Activated T-cell treated with anti-CD3 and anti-CD28 coated beads, Interleukin-2, amount 50 U/mL, for 72 hours (primary cell): ENCODE measurements around the gene ACOX3. TPM values are rescaled to one million over a fixed set of nuclear protein-coding genes. Genes with fewer than 3 reads are reported as not detected.

Source experiments
- ATAC-seq, 2 donors: fragments of 150-1000 bp; cut with Tn5 transposase; replicated peaks in 1 of 2; 2 replicates each; pipeline ENCODE4 v1.10.0; 2021; ENCODE audit warnings: moderate library complexity in 2 of 2, mild to moderate bottlenecking in 1 of 2
- DNase-seq, 2 donors: peaks; one replicate each; pipeline ENCODE4 v3.0.0; 2021 to 2022; ENCODE audit warnings: mixed read lengths in 1 of 2
- H3K27ac Mint-ChIP-seq: one replicate; pipeline ENCODE4 v1.8.0; 2022; ENCODE audit warnings: mild to moderate bottlenecking, moderate library complexity, mixed read lengths
- H3K27me3 Mint-ChIP-seq: one replicate; pipeline ENCODE4 v1.8.0; 2022; ENCODE audit warnings: low read depth, mixed read lengths
- H3K36me3 Mint-ChIP-seq, 2 donors: one replicate each; pipeline ENCODE4 v1.8.0; 2022; ENCODE audit warnings: mixed read lengths in 2 of 2, mild to moderate bottlenecking in 1 of 2; ENCODE audit not compliant: insufficient read depth in 2 of 2
- H3K4me1 Mint-ChIP-seq: one replicate; pipeline ENCODE4 v1.8.0; 2022; ENCODE audit warnings: low read depth, mixed read lengths
- H3K4me3 Mint-ChIP-seq, 2 donors: one replicate each; pipeline ENCODE4 v1.8.0; 2022; ENCODE audit warnings: mild to moderate bottlenecking in 2 of 2, mixed read lengths in 2 of 2, moderate library complexity in 2 of 2
- H3K9me3 Mint-ChIP-seq, 2 donors: one replicate each; pipeline ENCODE4 v1.8.0; 2022; ENCODE audit warnings: mixed read lengths in 2 of 2
- total RNA-seq, 2 donors: library from RNA; stranded (reverse); gene quantifications; one replicate each; pipeline ENCODE4 v1.2.3, GENCODE V29; 2022

ACOX3 gene
- total RNA-seq, 2 donors from 2014 or later = 22.2 to 31.2 TPM

GRCh38 chr4:8403976-8404375 is 36.5 kb downstream of the ACOX3 start:
- no peaks in the 10 kb centered on the region for H3K27me3 Mint-ChIP-seq
- ATAC-seq = no peak
- peaks cover 1% of the 10 kb centered on the region for H3K4me1 Mint-ChIP-seq
- H3K9me3 Mint-ChIP-seq = no peaks in the 10 kb centered on the region
- H3K36me3 Mint-ChIP-seq = peaks cover 0 to 2% of the 10 kb centered on the region in 2 donors
- H3K4me3 Mint-ChIP-seq = no peak overlapping the region
- DNase-seq = no peak
- H3K27ac Mint-ChIP-seq = no peak overlapping the region

DNA sequence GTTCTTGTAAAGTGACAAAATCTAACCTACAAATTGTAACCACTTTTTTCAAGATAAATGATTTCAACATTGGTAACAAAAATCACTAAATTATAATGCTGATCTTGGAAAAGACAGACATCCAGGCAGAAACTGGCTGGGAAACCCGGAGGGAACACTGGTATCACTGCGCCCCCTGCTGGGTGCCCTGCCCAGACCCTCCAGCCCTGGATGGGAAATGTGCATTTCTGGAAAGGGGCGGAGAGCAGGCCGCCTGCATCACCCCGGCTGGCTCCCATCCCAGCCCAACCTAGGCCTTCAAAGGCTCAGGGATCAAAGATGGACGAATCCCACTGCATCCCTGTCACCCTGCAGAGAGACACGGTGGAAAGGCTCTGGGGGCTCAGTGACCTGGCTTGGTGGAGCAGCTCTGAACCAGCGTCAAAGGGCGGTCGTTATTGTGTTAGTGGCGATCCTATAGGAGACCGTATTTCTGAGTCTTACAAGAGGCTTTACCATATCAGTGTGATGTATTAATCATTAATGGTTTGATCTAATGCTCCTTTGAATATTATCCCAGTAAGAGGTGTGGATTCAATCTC is 37.3 kb downstream of the ACOX3 start:
- Mint-ChIP-seq H3K4me1 (no peaks in the 10 kb centered on the region), H3K27ac (no peak overlapping the region), H3K27me3 (no peaks in the 10 kb centered on the region), H3K9me3 (no peaks in the 10 kb centered on the region), H3K36me3 (peaks cover 0 to 2% of the 10 kb centered on the region in 2 donors), H3K4me3 (no peak overlapping the region)
- DNase-seq (peak; percentile 48 to 63), ATAC-seq (peak in 1 of 2 donors; percentile 42)

GRCh38 chr4:8402640-8403039 is 37.9 kb downstream of the ACOX3 start:
- H3K4me1 Mint-ChIP-seq = no peaks in the 10 kb centered on the region
- no peaks in the 10 kb centered on the region for H3K27me3 Mint-ChIP-seq
- H3K9me3 Mint-ChIP-seq = no peaks in the 10 kb centered on the region
- ATAC-seq (no peak), DNase-seq (no peak)
- no peak overlapping the region for H3K27ac Mint-ChIP-seq
- H3K4me3 Mint-ChIP-seq = no peak overlapping the region
- peaks cover 0 to 2% of the 10 kb centered on the region in 2 donors for H3K36me3 Mint-ChIP-seq

- Mint-ChIP-seq H3K4me1 (no peaks in the 10 kb centered on the region), H3K9me3 (no peaks in the 10 kb centered on the region), H3K36me3 (peaks cover 0 to 2% of the 10 kb centered on the region in 2 donors), H3K27ac (no peak overlapping the region), H3K27me3 (no peaks in the 10 kb centered on the region), H3K4me3 (no peak overlapping the region)
- ATAC-seq = no peak
- DNase-seq = no peak
Observed at GRCh38 chr4:8402181-8402597, 38.3 kb downstream of the ACOX3 start.

GRCh38 chr4:8401665-8402064 is 38.9 kb downstream of the ACOX3 start:
- H3K36me3 Mint-ChIP-seq = peaks cover 0 to 2% of the 10 kb centered on the region in 2 donors
- no peak overlapping the region for H3K27ac Mint-ChIP-seq
- H3K4me3 Mint-ChIP-seq = no peak overlapping the region
- no peak for DNase-seq
- no peaks in the 10 kb centered on the region for H3K4me1 Mint-ChIP-seq
- no peaks in the 10 kb centered on the region for H3K27me3 Mint-ChIP-seq
- no peaks in the 10 kb centered on the region for H3K9me3 Mint-ChIP-seq
- ATAC-seq = no peak

DNA sequence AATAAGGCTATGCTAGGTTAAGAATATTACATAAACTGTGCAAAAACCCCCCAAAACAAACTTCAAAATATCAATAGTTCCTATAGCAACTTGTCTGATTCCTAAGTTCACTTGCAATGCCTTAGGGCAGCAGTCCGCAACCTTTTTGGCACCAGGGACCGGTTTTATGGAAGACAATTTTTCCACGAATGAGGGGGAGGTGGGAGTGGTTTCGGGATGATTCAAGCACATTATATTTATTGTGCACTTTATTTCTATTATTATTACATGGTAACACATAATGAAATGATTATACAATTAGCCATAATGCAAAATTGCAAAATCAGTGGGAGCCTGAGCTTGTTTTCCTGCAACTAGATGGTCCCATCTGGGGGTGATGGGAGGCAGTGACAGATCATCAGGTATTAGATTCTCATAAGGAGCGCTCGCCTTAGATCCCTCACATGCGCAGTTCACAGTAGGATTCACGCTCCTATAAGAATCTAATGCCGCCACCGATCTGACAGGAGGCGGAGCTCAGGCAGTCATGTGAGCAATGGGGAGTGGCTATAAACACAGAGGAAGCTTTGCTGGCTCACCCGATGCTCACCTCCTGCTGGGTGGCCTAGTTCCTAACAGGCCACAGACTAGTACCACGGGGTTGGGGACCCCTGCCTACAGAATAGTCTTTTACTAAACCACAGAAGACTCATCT is 39.7 kb downstream of the ACOX3 start:
- Mint-ChIP-seq H3K27ac (no peak overlapping the region), H3K27me3 (no peaks in the 10 kb centered on the region), H3K36me3 (peaks cover 0 to 2% of the 10 kb centered on the region in 2 donors), H3K4me3 (no peak overlapping the region), H3K9me3 (no peaks in the 10 kb centered on the region), H3K4me1 (no peaks in the 10 kb centered on the region)
- ATAC-seq (no peak), DNase-seq (no peak)

- H3K27me3 Mint-ChIP-seq = no peaks in the 10 kb centered on the region
- no peak for ATAC-seq
- no peak overlapping the region for H3K4me3 Mint-ChIP-seq
- no peaks in the 10 kb centered on the region for H3K9me3 Mint-ChIP-seq
- no peaks in the 10 kb centered on the region for H3K4me1 Mint-ChIP-seq
- DNase-seq = no peak
- H3K27ac Mint-ChIP-seq = no peak overlapping the region
- no peaks in the 10 kb centered on the region for H3K36me3 Mint-ChIP-seq
Observed at GRCh38 chr4:8399298-8399697, 41.2 kb downstream of the ACOX3 start.

DNA sequence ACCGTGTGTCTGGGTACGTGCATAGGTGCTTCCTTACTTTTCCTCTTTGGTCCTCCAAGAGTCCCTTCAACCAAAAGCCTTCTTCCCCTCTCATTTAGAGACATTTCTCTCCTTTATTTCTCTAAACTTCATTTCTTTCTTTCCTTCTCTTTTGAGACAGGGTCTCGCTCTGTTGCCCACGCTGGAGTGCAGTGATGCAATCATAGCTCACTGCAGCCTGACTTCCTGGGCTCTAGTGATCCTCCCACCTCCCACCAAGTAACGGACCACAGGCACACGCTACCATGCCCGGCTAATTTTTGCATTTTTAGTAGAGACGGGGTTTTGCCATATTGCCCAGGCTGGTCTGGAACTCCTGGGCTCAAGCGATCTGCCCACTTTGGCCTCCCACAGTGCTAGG is 42.2 kb downstream of the ACOX3 start:
- Mint-ChIP-seq H3K27ac (no peak overlapping the region), H3K36me3 (peaks cover 0 to 2% of the 10 kb centered on the region in 2 donors), H3K4me1 (no peaks in the 10 kb centered on the region), H3K4me3 (no peak overlapping the region), H3K27me3 (no peaks in the 10 kb centered on the region), H3K9me3 (no peaks in the 10 kb centered on the region)
- no peak for ATAC-seq
- no peak for DNase-seq

- Mint-ChIP-seq H3K9me3 (no peaks in the 10 kb centered on the region), H3K27me3 (no peaks in the 10 kb centered on the region), H3K27ac (no peak overlapping the region), H3K4me3 (no peak overlapping the region), H3K4me1 (peaks cover 9% of the 10 kb centered on the region), H3K36me3 (peaks cover 2 to 4% of the 10 kb centered on the region in 2 donors)
- ATAC-seq (no peak), DNase-seq (no peak)
Observed at GRCh38 chr4:8396762-8397406, 43.6 kb downstream of the ACOX3 start.

DNA sequence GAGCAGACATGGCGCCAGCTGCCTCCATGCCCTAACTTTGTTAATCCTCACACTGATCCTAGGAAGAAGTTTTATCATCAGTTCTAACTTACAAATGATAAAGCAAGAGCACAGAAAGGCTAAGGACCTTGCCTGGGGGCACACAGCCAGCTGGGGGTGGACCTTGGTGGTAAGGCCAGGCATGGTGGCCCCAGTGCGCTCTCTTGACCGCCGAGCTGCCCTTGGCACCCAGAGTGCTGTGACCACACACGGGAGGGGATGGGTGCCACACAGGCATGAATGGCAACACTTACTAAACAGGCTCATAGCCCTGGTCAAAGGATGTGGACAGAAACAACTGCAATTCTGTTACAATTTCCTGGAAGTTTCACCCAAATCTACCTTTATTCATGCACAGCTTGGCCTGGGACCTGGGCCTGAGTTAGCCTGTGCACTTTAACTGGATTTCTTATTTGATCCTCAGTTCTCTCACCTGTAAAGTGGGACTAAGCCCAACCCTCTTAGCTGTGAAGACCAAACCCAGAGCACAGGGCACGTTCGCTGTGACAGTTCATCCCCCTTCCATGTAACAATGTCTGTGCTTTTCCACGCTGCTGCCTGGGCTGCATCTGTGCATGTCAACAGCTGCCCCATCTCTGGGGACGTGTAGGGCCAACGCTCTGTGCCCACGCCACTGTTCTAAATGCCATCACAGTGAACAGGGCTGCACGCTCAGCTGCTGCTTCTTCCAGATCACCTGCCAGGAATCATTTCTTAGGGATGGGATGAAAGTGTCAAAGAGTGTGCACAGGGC is 44.8 kb downstream of the ACOX3 start:
- DNase-seq = no peak
- H3K27ac Mint-ChIP-seq = no peak overlapping the region
- no peak for ATAC-seq
- no peaks in the 10 kb centered on the region for H3K27me3 Mint-ChIP-seq
- H3K36me3 Mint-ChIP-seq = peaks cover 2 to 8% of the 10 kb centered on the region in 2 donors
- H3K4me3 Mint-ChIP-seq = no peak overlapping the region
- no peaks in the 10 kb centered on the region for H3K9me3 Mint-ChIP-seq
- peaks cover 10% of the 10 kb centered on the region for H3K4me1 Mint-ChIP-seq

DNA sequence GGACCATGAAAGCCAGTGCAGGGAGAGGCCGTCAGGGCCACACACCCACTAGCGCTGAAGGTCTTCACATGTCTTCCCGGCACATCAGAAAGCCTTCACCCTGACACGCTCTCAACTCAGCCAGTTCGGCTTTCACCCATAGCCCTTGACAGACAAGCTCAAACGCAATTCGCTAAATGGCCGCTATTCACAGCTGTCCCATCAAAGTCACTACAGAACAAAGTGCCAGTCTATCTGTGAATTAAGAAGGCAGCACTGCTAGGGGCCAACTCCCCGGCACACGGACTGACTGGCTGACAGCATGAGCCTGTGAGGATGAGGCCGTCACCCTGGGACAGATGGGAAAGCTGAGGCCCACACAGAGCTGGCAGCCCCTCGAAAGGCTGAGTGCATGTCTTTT is 45.7 kb downstream of the ACOX3 start:
- H3K27me3 Mint-ChIP-seq = no peaks in the 10 kb centered on the region
- no peak overlapping the region for H3K27ac Mint-ChIP-seq

DNA sequence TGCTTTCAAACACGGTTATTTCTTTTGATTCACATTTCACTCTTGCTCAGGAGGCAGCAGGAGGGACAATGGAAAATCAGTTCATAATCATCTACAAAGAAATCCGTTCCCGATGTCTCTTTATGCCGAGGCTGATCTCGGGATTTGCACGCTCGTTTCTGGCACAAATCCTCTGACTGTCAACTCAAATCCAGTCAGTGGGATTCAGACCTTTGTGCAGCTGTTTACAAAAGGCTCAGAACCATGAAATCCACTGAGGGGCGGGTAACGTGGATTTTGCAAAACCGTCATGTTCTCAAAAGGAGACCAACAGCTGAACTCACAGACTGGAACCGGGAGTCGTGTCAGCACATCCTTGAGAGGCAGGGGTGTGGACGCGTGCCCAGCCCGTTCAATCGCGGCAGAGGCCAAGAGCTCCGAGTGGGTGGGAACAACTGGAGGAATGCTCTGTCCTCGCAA is 46.4 kb downstream of the ACOX3 start:
- DNase-seq = no peak
- Mint-ChIP-seq H3K36me3 (peaks cover 2 to 8% of the 10 kb centered on the region in 2 donors), H3K27me3 (no peaks in the 10 kb centered on the region), H3K27ac (no peak overlapping the region), H3K4me3 (no peak overlapping the region), H3K4me1 (peaks cover 10% of the 10 kb centered on the region), H3K9me3 (no peaks in the 10 kb centered on the region)
- no peak for ATAC-seq

More for the DNA sequence above, 45.7 kb downstream of the ACOX3 start:
- DNase-seq = no peak
- Mint-ChIP-seq H3K4me3 (no peak overlapping the region), H3K9me3 (no peaks in the 10 kb centered on the region), H3K4me1 (peaks cover 10% of the 10 kb centered on the region), H3K36me3 (peaks cover 2 to 8% of the 10 kb centered on the region in 2 donors)
- no peak for ATAC-seq

DNA sequence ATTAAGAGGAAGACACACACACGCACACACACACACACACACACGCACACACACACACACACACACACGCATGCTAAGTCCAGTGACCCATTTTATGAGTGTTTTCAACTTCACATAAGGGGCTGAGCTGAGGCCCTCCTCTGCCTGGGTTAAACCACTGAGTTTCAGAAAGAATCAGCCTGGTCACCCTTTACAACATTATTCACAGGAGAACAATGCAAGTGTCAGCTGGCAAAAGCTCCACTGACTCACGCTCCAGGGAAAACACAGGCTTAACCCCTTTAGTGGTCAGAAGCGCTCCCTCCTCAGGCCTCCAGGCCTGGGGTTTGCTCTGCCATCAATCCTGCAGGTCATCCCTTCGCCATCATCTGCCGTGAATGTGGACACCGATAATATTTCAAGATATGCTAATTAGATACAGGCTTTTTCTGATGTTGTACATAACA is 46.9 kb downstream of the ACOX3 start:
- peaks cover 10% of the 10 kb centered on the region for H3K4me1 Mint-ChIP-seq
- peak in 1 of 2 donors; percentile 16 for DNase-seq
- H3K36me3 Mint-ChIP-seq = peaks cover 2 to 8% of the 10 kb centered on the region in 2 donors
- H3K27me3 Mint-ChIP-seq = no peaks in the 10 kb centered on the region
- peak; percentile 32 to 86 for ATAC-seq
- H3K4me3 Mint-ChIP-seq = peak overlapping the region in 1 of 2 donors; percentile 65
- no peaks in the 10 kb centered on the region for H3K9me3 Mint-ChIP-seq
- H3K27ac Mint-ChIP-seq = peak overlapping the region; percentile 91
